ENCODE data around the gene SLC38A3. TPM values are rescaled to one million over a fixed set of nuclear protein-coding genes. Genes with fewer than 3 reads are reported as not detected.
A peak's percentile ranks its signal among the peaks of the same experiment; 100 is the strongest.

Gene SLC38A3
- total and polyA plus RNA-seq, 9 of the 15 experiments (the other 6 are each of a cell fraction or from before 2014, with no cell fraction given) = 0.09 to 0.38 (median 0.16) TPM; not detected in 6

GRCh38 chr3:50157827-50158529 is 47.1 kb upstream of the SLC38A3 start (continued):
- TF ChIP-seq, protein P1, sequence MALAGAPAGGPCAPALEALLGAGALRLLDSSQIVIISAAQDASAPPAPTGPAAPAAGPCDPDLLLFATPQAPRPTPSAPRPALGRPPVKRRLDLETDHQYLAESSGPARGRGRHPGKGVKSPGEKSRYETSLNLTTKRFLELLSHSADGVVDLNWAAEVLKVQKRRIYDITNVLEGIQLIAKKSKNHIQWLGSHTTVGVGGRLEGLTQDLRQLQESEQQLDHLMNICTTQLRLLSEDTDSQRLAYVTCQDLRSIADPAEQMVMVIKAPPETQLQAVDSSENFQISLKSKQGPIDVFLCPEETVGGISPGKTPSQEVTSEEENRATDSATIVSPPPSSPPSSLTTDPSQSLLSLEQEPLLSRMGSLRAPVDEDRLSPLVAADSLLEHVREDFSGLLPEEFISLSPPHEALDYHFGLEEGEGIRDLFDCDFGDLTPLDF (CRISPR knock-in tag; IDR thresholded peaks at IDR 0.05) = no peak
- TF ChIP-seq TAF9B (IDR thresholded peaks at IDR 0.05; ENCODE audit: partially characterized antibody) = no peak
- peak; percentile 0 for TF ChIP-seq RBBP5 (IDR thresholded peaks at IDR 0.05; ENCODE audit: borderline replicate concordance, insufficient read depth, low read length, poor library complexity, severe bottlenecking)
- TF ChIP-seq U2AF1 (optimal IDR thresholded peaks at IDR 0.05; ENCODE audit: low read depth, low read length) = no peak
- TF ChIP-seq, protein P2, sequence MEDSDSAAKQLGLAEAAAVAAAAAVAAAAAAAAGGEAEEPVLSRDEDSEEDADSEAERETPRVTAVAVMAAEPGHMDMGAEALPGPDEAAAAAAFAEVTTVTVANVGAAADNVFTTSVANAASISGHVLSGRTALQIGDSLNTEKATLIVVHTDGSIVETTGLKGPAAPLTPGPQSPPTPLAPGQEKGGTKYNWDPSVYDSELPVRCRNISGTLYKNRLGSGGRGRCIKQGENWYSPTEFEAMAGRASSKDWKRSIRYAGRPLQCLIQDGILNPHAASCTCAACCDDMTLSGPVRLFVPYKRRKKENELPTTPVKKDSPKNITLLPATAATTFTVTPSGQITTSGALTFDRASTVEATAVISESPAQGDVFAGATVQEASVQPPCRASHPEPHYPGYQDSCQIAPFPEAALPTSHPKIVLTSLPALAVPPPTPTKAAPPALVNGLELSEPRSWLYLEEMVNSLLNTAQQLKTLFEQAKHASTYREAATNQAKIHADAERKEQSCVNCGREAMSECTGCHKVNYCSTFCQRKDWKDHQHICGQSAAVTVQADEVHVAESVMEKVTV (CRISPR knock-in tag; IDR thresholded peaks at IDR 0.05) = no peak
- no peak for TF ChIP-seq MCM2 (IDR thresholded peaks at IDR 0.05; ENCODE audit: low read depth)
- peak; percentile 73 for TF ChIP-seq TCF3 (CRISPR knock-in tag; IDR thresholded peaks at IDR 0.05)
- no peak for TF ChIP-seq ZFX (CRISPR knock-in tag; IDR thresholded peaks at IDR 0.05)

Measured in K562 (cell line).